Adrenal gland (tissue), 12 donors: ENCODE results near the gene ERI3. TPM values are rescaled to one million over a fixed set of nuclear protein-coding genes. Genes with fewer than 3 reads are reported as not detected.

ENCODE experiments used
- DNase-seq, 7 donors: peaks; one replicate each; pipeline ENCODE4 v3.0.0-alpha.2; 2019 to 2020
- H3K27ac ChIP-seq, 5 donors: fragments of 200-600 bp; sonication (generic) in 4 of 5; 1 replicate in 3 of 5; 2 replicates in 2 of 5; pipeline versions ENCODE4 v1.5.1 to v1.8.0; 2016 to 2020; ENCODE audit warnings: mild to moderate bottlenecking in 1 of 5
- H3K27me3 ChIP-seq: fragments of 200-600 bp; 2 replicates; pipeline ENCODE4 v1.8.0; 2021
- H3K36me3 ChIP-seq, 2 donors: fragments of 200-600 bp; replicated peaks in 1 of 2; 1 replicate in 1 of 2; 2 replicates in 1 of 2; pipeline versions ENCODE4 v1.5.1 to v1.8.0; 2018 to 2022
- H3K4me1 ChIP-seq, 2 donors: fragments of 200-600 bp; replicated peaks in 1 of 2; 1 replicate in 1 of 2; 2 replicates in 1 of 2; pipeline versions ENCODE4 v1.5.1 to v1.8.0; 2018 to 2021
- H3K4me3 ChIP-seq, 4 donors: fragments of 200-600 bp; sonication (generic) in 3 of 4; one replicate each; pipeline ENCODE4 v1.5.1; 2016 to 2018
- H3K9me3 ChIP-seq, 3 donors: fragments of 200-600 bp; sonication (generic) in 1 of 3; replicated peaks in 1 of 3; 1 replicate in 2 of 3; 2 replicates in 1 of 3; pipeline versions ENCODE4 v1.5.1 to v1.8.0; 2016 to 2021
- CTCF ChIP-seq, 6 experiments: fragments of 450-650 bp in 4 of 6; fragments of 200-600 bp in 2 of 6; sonication (generic) in 1 of 6; IDR thresholded peaks; 1 replicate in 5 of 6; 2 replicates in 1 of 6; pipeline versions ENCODE4 v1.5.1 to v1.8.0; 2016 to 2021; ENCODE audit warnings: antibody characterized with exemption in 6 of 6, mild to moderate bottlenecking in 2 of 6, moderate library complexity in 1 of 6
- POLR2A ChIP-seq, 2 donors: fragments of 450-650 bp; IDR thresholded peaks; one replicate each; pipeline ENCODE4 v1.6.1; 2017; ENCODE audit warnings: antibody characterized with exemption in 2 of 2, mild to moderate bottlenecking in 2 of 2, moderate library complexity in 1 of 2
- WGBS, 4 donors: extraction: QIAGEN DNeasy Blood & Tissue Kit in 2 of 4; methylation state at CpG; one replicate each; pipeline versions ENCODE4 v1.1.5 to v1.1.7; 2013 to 2017; 5-methylcytosine and 5-hydroxymethylcytosine counted together
- intact Hi-C, 2 donors: fragments of 100-400 bp; cut with DNase I; formaldehyde crosslinking; loops; one replicate each; pipeline versions ENCODE4 v1.14.1 to v1.15.0; 2022 to 2023
- polyA plus RNA-seq, 3 donors: library from polyadenylated mRNA; stranded (reverse); fragments of 200-250 nt in 2 of 3; fragments of 350-450 nt in 1 of 3; fragmentation: Illumina TruSeq in 1 of 3; extraction: RNeasy Lipid Tissue Mini Kit (QIAGEN cat#74804) in 1 of 3; gene quantifications; one replicate each; pipeline ENCODE4 v1.2.3, GENCODE V29; 2013 to 2014
- total RNA-seq, 9 donors: library from RNA; depleted of rRNA in 4 of 9; stranded (reverse); fragments of >200 nt in 4 of 9; fragments of 120-200 nt in 1 of 9; fragmentation: NEBNext Ultra II Directional in 1 of 9; extraction: Animal tissue kit (Norgen Biotek cat#: 25700) in 1 of 9; gene quantifications; one replicate each; pipeline versions ENCODE4 v1.1.0 to v1.2.4, GENCODE V29; 2013 to 2023
- donor health status: healthy with polysubstance abuse.
- donor health status: Bipolar disorder and iron deficiency.
- donor health status: DM: yes; HTN: yes; CAD: no.
- donor health status: DM: no; HTN: no; CAD: no.
- donor health status: DM: no; HTN: no; CAD: no.
- donor health status: DM: yes; HTN: yes; CAD: no.

ERI3 gene
- total and polyA plus RNA-seq, 12 donors, result 33.8 to 68.4 (median 46.7) TPM

- Histone ChIP-seq H3K4me3 (peak within 1 kb of the TSS; percentile 0 to 90 (median 80)), H3K27ac (peak within 1 kb of the TSS in 3 of 5 donors; percentile 60 to 79 (median 72)), H3K9me3 (no peaks in the 10 kb centered on the region), H3K36me3 (peaks cover 0 to 31% of the 10 kb centered on the region in 2 donors), H3K27me3 (no peaks in the 10 kb centered on the region), H3K4me1 (peaks cover 5 to 25% of the 10 kb centered on the region in 2 donors)
- DNase-seq, result peak; percentile 80 to 94 (median 88)
- 1 to 2% (median 1%) methylated on average over 27 to 44 of the region's 44 CpGs for WGBS, 4 donors
- intact Hi-C loops, result loop anchor here in 1 of 2 donors (10.0 kb wide), 1 partner anchor 199 kb away; no protein-coding TSS in a partner anchor
- peak in 3 of 6 experiments; percentile 23 to 31 (median 27) for TF ChIP-seq CTCF (IDR thresholded peaks at IDR 0.05)
- TF ChIP-seq POLR2A (IDR thresholded peaks at IDR 0.05), result peak; percentile 35 to 37
Observed at GRCh38 chr1:44213222-44214112, 141.6 kb downstream of the ERI3 start, which contains the start of gene DMAP1. TSS of gene DMAP1 (plus strand) at chr1:44213471. CDS start at chr1:44213754, 283 bp downstream.

GRCh38 chr1:44212355-44213221 is 142.5 kb downstream of the ERI3 start:
- Histone ChIP-seq H3K27ac (peak overlapping the region in 3 of 5 donors; percentile 60 to 79 (median 72)), H3K4me3 (peak overlapping the region in 2 of 4 donors; percentile 75 to 90), H3K36me3 (peaks cover 0 to 24% of the 10 kb centered on the region in 2 donors), H3K27me3 (no peaks in the 10 kb centered on the region), H3K9me3 (no peaks in the 10 kb centered on the region), H3K4me1 (peaks cover 5 to 25% of the 10 kb centered on the region in 2 donors)
- WGBS, 4 donors, result 40 to 47% (median 46%) methylated on average over 9 of the region's 9 CpGs
- TF ChIP-seq POLR2A (IDR thresholded peaks at IDR 0.05), result no peak
- TF ChIP-seq CTCF (IDR thresholded peaks at IDR 0.05), result no peak
- intact Hi-C loops, result loop anchor here in 1 of 2 donors (10.0 kb wide), 1 partner anchor 198 kb away; no protein-coding TSS in a partner anchor
- no peak for DNase-seq

- H3K27me3 ChIP-seq, result no peaks in the 10 kb centered on the region
- H3K27ac ChIP-seq, result no peak overlapping the region
- no peak for DNase-seq
- H3K36me3 ChIP-seq, result peaks cover 0 to 10% of the 10 kb centered on the region in 2 donors
- TF ChIP-seq CTCF (IDR thresholded peaks at IDR 0.05), result no peak
- no peak for TF ChIP-seq POLR2A (IDR thresholded peaks at IDR 0.05)
- H3K9me3 ChIP-seq, result no peaks in the 10 kb centered on the region
- no peak overlapping the region for H3K4me3 ChIP-seq
- intact Hi-C loops, result loop anchor here in 1 of 2 donors (10.0 kb wide), 1 partner anchor 196 kb away; no protein-coding TSS in a partner anchor
- peaks cover 5 to 19% of the 10 kb centered on the region in 2 donors for H3K4me1 ChIP-seq
- WGBS, 4 donors, result 92 to 100% (median 97%) methylated on average over 1 of the region's 1 CpG
Observed at GRCh38 chr1:44210595-44210994, 144.5 kb downstream of the ERI3 start.
